Fibroblast of villous mesenchyme (primary cell): Measurements from ENCODE around the gene WDR86. TPM values are rescaled to one million over a fixed set of nuclear protein-coding genes. Genes with fewer than 3 reads are reported as not detected.
A peak's percentile ranks its signal among the peaks of the same experiment; 100 is the strongest.

Experiments used
- DNase-seq: peaks from one replicate; pipeline ENCODE4 v3.0.0-alpha.2; 2010; ENCODE audit warnings: low read depth
- H3K4me3 ChIP-seq: 2 replicates; pipeline ENCODE4 v1.5.1; 2011; ENCODE audit warnings: low read depth, mild to moderate bottlenecking, low read length
- total RNA-seq: library from RNA; depleted of rRNA; stranded (reverse); fragments of >200 nt; gene quantifications from 2 replicates; pipeline ENCODE4 v1.2.3, GENCODE V29; 2012
- TF ChIP-seq, protein P1 (sequence below): IDR thresholded peaks from 2 replicates; pipeline ENCODE4 v1.5.1; 2012; ENCODE audit warnings: low read depth, mild to moderate bottlenecking, low read length; ENCODE audit not compliant: insufficient read depth

The WDR86 gene
- total RNA-seq, 1 donor, result 1.3 TPM

GRCh38 chr7:151349507-151349853 lies 60.4 kb downstream of the WDR86 start:
- no peak for DNase-seq
- TF ChIP-seq, protein P1, sequence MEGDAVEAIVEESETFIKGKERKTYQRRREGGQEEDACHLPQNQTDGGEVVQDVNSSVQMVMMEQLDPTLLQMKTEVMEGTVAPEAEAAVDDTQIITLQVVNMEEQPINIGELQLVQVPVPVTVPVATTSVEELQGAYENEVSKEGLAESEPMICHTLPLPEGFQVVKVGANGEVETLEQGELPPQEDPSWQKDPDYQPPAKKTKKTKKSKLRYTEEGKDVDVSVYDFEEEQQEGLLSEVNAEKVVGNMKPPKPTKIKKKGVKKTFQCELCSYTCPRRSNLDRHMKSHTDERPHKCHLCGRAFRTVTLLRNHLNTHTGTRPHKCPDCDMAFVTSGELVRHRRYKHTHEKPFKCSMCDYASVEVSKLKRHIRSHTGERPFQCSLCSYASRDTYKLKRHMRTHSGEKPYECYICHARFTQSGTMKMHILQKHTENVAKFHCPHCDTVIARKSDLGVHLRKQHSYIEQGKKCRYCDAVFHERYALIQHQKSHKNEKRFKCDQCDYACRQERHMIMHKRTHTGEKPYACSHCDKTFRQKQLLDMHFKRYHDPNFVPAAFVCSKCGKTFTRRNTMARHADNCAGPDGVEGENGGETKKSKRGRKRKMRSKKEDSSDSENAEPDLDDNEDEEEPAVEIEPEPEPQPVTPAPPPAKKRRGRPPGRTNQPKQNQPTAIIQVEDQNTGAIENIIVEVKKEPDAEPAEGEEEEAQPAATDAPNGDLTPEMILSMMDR, result no peak
- H3K4me3 ChIP-seq, result no peak overlapping the region

DNA sequence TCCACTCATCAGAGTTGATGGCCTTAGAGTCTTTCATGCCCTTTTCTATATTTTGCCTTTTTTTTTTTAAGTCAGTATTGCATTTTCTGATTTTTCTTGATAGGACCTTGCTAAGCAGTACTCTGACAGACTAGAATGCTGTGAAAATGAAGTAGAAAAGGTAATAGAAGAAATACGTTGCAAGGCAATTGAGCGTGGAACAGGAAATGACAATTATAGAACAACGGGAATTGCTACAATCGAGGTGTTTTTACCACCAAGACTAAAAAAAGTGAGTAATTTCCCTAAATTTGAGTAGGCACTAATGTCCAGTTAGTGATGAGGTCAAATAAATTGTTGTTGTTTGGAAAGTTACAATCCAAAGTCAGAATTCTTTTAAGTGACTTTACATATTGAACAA lies 60.9 kb downstream of the WDR86 start:
- no peak for DNase-seq
- TF ChIP-seq, protein P1, result no peak
- no peak overlapping the region for H3K4me3 ChIP-seq

GRCh38 chr7:151347200-151347599 lies 62.6 kb downstream of the WDR86 start:
- no peak overlapping the region for H3K4me3 ChIP-seq
- DNase-seq, result no peak
- TF ChIP-seq, protein P1, result no peak

GRCh38 chr7:151346470-151346769 lies 63.4 kb downstream of the WDR86 start:
- DNase-seq, result no peak
- H3K4me3 ChIP-seq, result no peak overlapping the region
- TF ChIP-seq, protein P1, result no peak

DNA sequence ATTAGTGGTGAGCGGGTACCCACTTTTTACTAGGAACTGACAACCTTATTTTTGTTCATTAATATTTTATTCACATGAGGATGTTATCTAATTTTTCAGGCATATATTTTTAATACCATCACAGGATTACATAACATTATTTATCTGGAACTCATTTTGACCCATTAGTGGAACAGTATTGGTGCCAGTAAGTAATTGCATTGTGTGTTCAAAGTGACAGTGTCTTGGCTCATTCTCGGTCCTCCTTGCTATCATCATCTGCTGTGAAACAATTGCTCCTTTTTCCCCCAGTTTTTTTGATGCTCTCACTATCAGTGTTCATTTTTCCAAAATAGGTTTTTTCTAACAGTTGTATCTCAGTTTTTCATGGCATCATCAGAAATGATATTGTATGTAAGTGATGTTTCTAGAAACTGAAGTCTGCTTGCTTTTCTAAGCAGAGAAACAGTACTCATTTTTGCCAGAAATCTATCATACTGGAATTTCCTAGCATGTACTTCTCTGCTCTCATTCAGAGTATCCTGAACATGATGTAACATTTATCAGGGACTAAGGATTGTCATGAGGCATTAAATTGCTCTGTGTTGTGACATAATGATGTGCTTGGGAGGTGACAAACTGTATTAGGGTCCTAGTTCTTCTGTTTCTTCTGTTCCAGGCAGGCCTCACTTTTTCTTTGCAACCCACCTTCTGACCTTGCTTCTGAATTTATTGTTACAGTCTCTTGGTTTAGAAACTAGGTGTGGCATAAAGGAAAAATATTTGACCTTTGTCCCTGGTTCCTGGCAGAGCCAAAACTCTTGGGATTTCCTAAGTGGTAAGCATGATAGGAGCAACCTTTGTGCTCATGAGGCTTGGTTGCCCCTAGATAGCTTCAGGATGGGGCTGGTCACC lies 64.0 kb downstream of the WDR86 start:
- no peak overlapping the region for H3K4me3 ChIP-seq
- TF ChIP-seq, protein P1, result no peak
- no peak for DNase-seq

- TF ChIP-seq, protein P1, result no peak
- DNase-seq, result no peak
- H3K4me3 ChIP-seq, result no peak overlapping the region
Measured at GRCh38 chr7:151343516-151343915, 66.3 kb downstream of the WDR86 start.

DNA sequence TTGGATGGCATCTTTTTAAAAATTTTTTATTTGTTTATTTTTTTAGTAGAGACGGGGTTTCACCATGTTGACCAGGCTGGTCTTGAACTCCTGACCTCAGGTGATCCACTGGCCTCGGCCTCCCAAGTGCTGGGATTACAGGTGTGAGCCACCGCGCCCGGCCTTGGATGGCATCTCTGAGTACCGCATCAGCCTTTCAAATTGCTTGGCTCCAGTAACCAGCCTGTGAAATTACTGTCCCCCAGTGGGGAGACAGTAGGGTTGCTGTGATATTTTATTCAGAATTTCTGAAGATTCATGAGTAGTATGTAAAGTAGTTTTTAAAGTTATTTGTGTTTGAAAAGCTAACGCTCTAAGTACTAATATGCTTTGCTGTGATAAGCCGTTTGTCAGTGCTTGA lies 67.0 kb downstream of the WDR86 start:
- TF ChIP-seq, protein P1, result no peak
- no peak for DNase-seq

More for the DNA sequence above, 67.0 kb downstream of the WDR86 start:
- peak overlapping the region; percentile 87 for H3K4me3 ChIP-seq
